Measurements from ENCODE around the gene CDK5RAP1.

Gene CDK5RAP1

DNA sequence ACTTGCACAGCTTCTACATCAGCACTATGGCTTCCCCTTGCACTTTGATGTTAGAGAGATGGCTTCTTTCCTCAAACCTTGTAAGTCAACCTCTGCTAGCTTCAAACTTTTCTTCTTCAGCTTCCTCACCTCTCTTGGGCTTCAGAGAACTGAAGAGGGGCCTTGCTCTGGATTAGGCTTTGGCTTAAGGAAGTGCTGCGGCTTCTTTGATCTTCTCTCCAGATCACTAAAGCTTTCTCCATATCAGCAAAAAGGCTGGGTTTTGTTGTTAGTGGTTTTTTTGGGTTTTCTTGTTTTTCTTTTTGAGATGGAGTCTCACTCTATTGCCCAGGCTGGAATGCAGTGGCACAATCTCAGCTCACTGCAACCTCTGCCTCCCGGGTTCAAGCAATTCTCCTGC is 24.0 kb downstream of the CDK5RAP1 start:
- DNase-seq: no peak

- no peak for DNase-seq
These were observed 27.3 kb downstream of the CDK5RAP1 start for GRCh38 chr20:33373735-33374605.

- no peak for DNase-seq
These were observed 28.3 kb downstream of the CDK5RAP1 start for GRCh38 chr20:33372993-33373441.

GRCh38 chr20:33370291-33370690 is 31.0 kb downstream of the CDK5RAP1 start:
- DNase-seq: peak; percentile 82

DNA sequence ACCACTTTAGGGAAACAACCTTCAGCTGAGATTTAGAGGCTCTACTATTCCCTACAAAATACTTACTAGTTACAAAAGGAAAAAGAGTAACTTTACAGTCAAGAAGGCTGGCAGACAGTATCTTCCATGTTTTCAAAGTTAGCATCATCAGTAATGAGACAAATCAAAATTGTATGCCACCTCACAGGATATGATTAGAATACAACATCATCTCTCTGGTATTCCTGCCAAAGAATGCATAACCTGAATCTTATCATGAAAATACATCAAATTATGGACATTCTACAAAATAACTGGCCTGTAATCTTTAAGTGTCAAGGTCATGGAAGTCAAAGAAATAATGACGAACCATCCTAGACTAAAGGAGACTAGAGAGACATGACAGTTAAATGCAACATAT is 38.4 kb downstream of the CDK5RAP1 start:
- no peak for DNase-seq

- peak; percentile 6 for DNase-seq
These were observed 41.7 kb downstream of the CDK5RAP1 start for GRCh38 chr20:33359399-33360261.

- peak; percentile 5 for DNase-seq
These were observed 48.3 kb downstream of the CDK5RAP1 start for GRCh38 chr20:33353013-33353402.

DNA sequence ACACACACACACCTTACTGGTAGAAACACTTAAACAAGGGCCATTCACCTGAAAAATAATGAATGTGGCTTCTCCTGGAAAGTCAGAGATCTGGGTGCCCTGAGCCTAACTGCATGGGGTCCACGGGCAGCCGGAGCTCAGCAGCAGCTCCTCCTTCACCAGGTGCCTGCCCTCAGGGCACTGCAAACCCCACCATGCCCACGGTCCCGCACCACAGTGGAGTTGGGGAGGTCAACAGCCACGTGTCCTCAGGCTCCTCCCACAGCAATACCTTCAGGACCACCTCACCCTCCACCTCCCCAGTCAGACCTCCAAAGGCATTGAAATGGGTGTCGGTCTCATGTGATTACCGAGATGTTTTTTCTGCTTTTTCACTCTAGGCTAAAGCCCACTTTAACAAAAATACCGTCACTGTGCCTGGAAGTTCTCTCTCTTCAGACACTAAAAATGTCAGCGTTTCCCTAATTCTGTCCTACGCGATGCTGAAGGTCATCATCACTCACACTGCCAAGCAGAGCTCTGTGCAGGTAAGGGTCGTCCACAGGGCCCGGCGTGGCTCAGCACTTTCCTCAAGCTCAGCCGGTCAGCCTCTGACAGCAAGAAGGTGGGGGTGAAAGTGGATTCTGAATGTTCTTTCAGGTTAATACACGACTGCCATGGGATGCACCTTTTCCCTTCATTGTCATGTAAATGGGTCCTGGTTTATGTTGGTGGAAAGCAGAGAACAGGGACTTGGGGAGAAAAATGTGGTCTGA is 48.9 kb downstream of the CDK5RAP1 start:
- DNase-seq: peak; percentile 47

DNA sequence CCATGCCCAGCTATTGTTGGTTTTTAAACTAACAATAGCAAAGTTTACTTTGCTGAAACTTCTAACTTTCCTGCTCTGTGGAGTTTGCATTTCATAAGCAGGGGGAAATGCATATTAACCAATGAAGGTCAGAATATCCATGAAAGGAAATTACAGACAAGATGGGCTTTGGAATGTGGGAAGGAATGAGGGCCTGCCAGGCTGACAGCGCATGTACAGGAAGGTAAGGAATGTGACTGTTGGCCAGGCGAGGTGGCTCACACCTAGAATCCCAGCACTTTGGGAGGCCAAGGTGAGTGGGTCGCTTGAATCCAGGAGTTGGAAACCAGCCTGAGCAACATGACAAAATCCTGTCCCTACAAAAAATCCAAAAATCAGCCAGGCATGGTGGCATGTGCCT is 49.6 kb downstream of the CDK5RAP1 start:
- peak; percentile 39 for DNase-seq

- DNase-seq: peak; percentile 31
These were observed 51.8 kb downstream of the CDK5RAP1 start for GRCh38 chr20:33349493-33349892.

DNA sequence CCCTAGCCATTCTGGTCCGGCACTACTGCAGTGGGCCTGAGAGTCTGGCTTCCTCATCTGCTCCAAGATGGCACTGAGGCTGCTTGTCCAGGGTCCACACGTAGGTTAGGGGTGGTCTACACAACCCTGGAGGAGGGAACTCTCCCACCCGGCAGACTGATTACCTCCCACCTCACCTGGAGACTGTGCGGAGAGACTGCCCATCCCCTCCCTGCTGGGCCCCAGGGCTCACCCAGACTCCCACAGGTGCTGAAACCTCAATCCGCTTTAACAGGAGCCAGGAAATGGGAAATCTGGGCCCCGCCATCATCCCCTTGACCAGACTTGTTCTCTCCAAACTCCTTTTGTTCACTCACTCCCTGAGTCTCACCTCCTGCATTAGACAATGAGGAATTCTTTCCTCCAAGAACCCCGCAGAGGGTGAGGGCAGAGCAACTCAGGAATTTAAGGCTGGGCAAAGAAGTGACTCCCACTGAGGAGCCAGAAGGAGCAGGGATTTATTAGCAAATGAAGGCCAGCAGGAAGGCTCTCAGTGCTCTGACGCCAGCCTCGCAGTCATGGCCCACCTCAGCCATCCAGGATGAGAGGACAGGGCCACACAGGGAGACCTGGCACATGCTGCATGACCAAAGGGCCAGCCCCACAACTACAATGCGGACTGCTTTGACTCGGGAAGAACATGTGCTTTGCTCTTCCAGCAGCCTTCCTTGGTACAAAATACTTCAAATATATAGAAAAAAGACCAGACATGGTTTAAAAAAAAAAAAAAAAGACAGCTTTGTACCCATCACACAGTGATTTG is 53.0 kb downstream of the CDK5RAP1 start:
- peak; percentile 52 for DNase-seq

GRCh38 chr20:33345342-33345741 is 56.0 kb downstream of the CDK5RAP1 start:
- no peak for DNase-seq

DNA sequence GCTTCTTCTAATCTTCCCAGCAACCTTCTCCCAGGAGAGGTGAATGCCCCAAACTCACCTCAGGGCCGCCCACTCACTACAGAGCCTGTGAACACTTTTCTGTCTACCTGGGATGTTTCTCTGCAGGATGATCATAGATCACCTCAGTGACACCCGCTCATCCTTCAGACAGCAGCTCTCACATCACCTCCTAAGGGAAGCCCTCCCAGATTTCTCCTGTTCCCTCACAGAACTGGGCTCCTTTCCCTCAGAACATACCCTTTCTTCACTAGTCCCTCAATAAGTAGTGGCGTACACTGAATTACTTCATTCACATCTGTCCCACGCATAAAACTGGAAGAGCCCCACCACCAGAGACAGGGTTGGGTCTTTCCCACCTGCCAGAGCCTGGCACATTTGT is 57.8 kb downstream of the CDK5RAP1 start:
- no peak for DNase-seq

- no peak for DNase-seq
These were observed 61.7 kb downstream of the CDK5RAP1 start for GRCh38 chr20:33339515-33340058.

DNA sequence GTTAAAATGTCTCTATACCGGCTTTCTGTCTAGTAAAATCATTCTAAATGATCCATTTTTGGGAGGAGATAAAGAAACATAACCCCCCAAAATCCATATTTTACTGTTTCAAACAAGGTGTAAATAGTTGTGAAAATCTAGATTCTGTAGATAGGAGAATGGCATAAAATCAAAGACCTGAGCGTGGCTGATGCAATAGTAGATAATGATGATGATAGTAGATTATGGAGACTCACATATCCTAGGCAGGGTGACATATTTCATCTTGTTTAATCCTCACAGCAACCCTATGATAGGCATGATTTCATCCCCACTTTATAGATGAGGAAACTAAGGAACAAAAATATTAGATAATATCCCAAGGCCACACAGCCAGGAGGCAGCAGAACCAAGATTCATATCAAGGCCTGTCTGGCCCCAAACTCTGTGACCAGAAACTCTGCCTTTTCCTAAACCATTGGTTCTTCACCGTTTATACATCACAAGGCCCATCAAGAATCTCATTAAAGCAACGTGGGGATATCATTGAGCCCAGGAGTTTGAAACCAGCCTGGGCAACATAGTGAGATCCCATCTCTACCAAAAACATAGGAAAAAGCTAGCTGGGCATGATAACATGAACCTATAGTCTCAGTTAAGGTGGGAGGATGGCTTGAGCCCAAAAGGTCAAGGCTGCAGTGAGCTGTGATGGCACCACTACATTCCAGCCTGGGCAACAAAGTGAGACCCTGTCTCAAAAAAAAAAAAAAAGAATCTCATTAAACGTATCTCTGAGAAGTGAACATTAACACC is 62.7 kb downstream of the CDK5RAP1 start:
- no peak for DNase-seq

DNA sequence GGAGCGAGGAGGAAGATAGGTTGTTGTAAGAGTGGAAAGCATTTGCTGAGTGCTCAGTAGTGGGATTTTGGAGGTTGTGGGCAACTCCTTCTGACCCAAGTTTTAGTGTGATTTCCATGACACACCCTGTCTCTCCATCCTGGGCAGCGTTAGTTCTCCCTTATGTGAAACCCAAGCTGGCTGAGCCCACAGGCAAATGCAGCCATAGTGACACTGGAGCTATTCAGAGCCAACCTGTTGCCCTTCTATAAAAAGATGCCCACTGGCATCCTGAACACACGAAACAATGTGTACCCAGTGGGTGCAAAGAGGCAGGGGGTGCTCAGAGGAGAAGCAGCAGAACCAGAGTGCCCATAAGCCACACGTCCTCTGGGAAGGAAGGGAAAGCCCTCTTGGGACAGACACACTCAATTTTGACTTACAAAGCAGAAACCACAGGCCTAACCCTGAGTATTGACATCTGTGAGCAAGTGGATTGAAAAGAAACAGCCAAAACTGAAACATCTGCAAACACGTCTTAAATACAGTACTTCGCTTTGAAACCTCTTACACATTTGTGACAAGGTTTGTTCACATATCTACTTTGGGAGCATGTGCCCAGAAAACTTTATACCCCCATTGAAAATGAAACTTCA is 63.7 kb downstream of the CDK5RAP1 start:
- DNase-seq: no peak

- no peak for DNase-seq
These were observed 64.2 kb downstream of the CDK5RAP1 start for GRCh38 chr20:33337119-33337518.

- DNase-seq: no peak
These were observed 64.9 kb downstream of the CDK5RAP1 start for GRCh38 chr20:33336375-33336774.

DNA sequence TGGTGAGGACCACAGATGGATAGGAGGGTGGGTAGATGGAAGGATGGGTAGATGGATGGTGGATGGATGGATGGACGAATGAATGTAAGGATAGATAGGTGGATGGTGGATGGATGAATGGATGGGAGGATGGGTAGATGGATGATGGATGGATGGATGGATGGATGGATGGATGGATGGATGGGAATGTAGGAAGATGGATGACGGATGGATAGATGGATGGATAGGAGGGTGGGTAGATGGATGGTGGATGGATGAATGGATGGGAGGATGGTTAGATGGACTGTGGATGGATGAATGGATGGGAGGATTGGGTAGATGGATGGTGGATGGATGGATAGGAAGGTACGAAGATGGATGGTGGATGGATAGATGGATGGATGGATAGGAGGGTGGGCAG is 67.2 kb downstream of the CDK5RAP1 start:
- no peak for DNase-seq

- no peak for DNase-seq
These were observed 67.7 kb downstream of the CDK5RAP1 start for GRCh38 chr20:33333616-33334015.

All from activated effector memory CD4-positive, alpha-beta T cell treated with anti-CD3 and anti-CD28 coated beads, Interleukin-2, amount 50 U/mL, for 16 hours (primary cell).